Measurements from ENCODE around the gene ERGIC1. TPM values are rescaled to one million over a fixed set of nuclear protein-coding genes. Genes with fewer than 3 reads are reported as not detected.

Gene ERGIC1
- total RNA-seq, 4 donors from 2014 or later = 116 to 172 (median 144) TPM

GRCh38 chr5:172920447-172920849 is 86.4 kb downstream of the ERGIC1 start:
- Histone ChIP-seq H3K4me3 (no peak overlapping the region), H3K36me3 (peaks cover 0 to 77% of the 10 kb centered on the region in 2 donors), H3K27me3 (no peaks in the 10 kb centered on the region), H3K4me1 (peaks cover 5 to 30% (median 6%) of the 10 kb centered on the region in 3 donors), H3K9me3 (no peaks in the 10 kb centered on the region), H3K27ac (peak overlapping the region; percentile 82 to 89 (median 85))
- peak; percentile 87 for ATAC-seq
- TF ChIP-seq CTCF (IDR thresholded peaks at IDR 0.05) = no peak
- no peak for TF ChIP-seq POLR2A (IDR thresholded peaks at IDR 0.05)
- TF ChIP-seq POLR2AphosphoS5 (IDR thresholded peaks at IDR 0.05) = peak; percentile 97
- TF ChIP-seq EP300 (IDR thresholded peaks at IDR 0.05) = peak; percentile 97
- WGBS, 2 donors (ENCODE audit: low coverage in 1 of 2) = 40% methylated on average over 1 of the region's 13 CpGs; no CpG with 5 or more reads in 1 of the 2 donors

GRCh38 chr5:172920995-172921394 is 86.9 kb downstream of the ERGIC1 start:
- Histone ChIP-seq H3K27ac (peak overlapping the region; percentile 82 to 89 (median 85)), H3K36me3 (peaks cover 0 to 77% of the 10 kb centered on the region in 2 donors), H3K27me3 (no peaks in the 10 kb centered on the region), H3K4me3 (no peak overlapping the region), H3K9me3 (no peaks in the 10 kb centered on the region), H3K4me1 (peaks cover 5 to 30% (median 6%) of the 10 kb centered on the region in 3 donors)
- TF ChIP-seq POLR2AphosphoS5 (IDR thresholded peaks at IDR 0.05) = no peak
- no peak for TF ChIP-seq POLR2A (IDR thresholded peaks at IDR 0.05)
- no peak for TF ChIP-seq EP300 (IDR thresholded peaks at IDR 0.05)
- 87 to 94% methylated on average over 3 to 5 of the region's 12 CpGs for whole genome bisulfite sequencing, 2 donors (ENCODE audit: low coverage in 1 of 2)
- no peak for ATAC-seq

- TF ChIP-seq CTCF (IDR thresholded peaks at IDR 0.05) (no peak), POLR2A (IDR thresholded peaks at IDR 0.05) (no peak), POLR2AphosphoS5 (IDR thresholded peaks at IDR 0.05) (no peak), EP300 (IDR thresholded peaks at IDR 0.05) (no peak)
- no peak for ATAC-seq
- no peaks in the 10 kb centered on the region for H3K9me3 ChIP-seq
- H3K27ac ChIP-seq = peak overlapping the region in 2 of 4 donors; percentile 83 to 89
- H3K4me3 ChIP-seq = no peak overlapping the region
- WGBS, 2 donors (ENCODE audit: low coverage in 1 of 2) = 91 to 93% methylated on average over 3 to 4 of the region's 7 CpGs
- peaks cover 0 to 76% of the 10 kb centered on the region in 2 donors for H3K36me3 ChIP-seq
- no peaks in the 10 kb centered on the region for H3K27me3 ChIP-seq
- H3K4me1 ChIP-seq = peaks cover 5 to 30% (median 6%) of the 10 kb centered on the region in 3 donors
Observed at GRCh38 chr5:172921906-172922305, 87.9 kb downstream of the ERGIC1 start.

- ATAC-seq = no peak
- 38% methylated on average over 1 of the region's 5 CpGs; no CpG with 5 or more reads in 1 of the 2 donors for WGBS, 2 donors (ENCODE audit: low coverage in 1 of 2)
- Histone ChIP-seq H3K4me3 (no peak overlapping the region), H3K4me1 (peaks cover 5 to 26% (median 6%) of the 10 kb centered on the region in 3 donors), H3K27me3 (no peaks in the 10 kb centered on the region), H3K27ac (peak overlapping the region in 2 of 4 donors; percentile 0 to 63), H3K36me3 (peaks cover 0 to 77% of the 10 kb centered on the region in 2 donors), H3K9me3 (no peaks in the 10 kb centered on the region)
- TF ChIP-seq CTCF (IDR thresholded peaks at IDR 0.05) = no peak
- TF ChIP-seq POLR2AphosphoS5 (IDR thresholded peaks at IDR 0.05) = no peak
- TF ChIP-seq EP300 (IDR thresholded peaks at IDR 0.05) = no peak
- TF ChIP-seq POLR2A (IDR thresholded peaks at IDR 0.05) = no peak
Observed at GRCh38 chr5:172923539-172923938, 89.5 kb downstream of the ERGIC1 start.

GRCh38 chr5:172925336-172925948 is 91.4 kb downstream of the ERGIC1 start:
- WGBS, 2 donors (ENCODE audit: low coverage in 1 of 2) = 64 to 84% methylated on average over 8 of the region's 9 CpGs
- H3K4me1 ChIP-seq = peaks cover 0 to 7% (median 0%) of the 10 kb centered on the region in 3 donors
- peaks cover 0 to 63% of the 10 kb centered on the region in 2 donors for H3K36me3 ChIP-seq
- TF ChIP-seq CTCF (IDR thresholded peaks at IDR 0.05) (no peak), POLR2A (IDR thresholded peaks at IDR 0.05) (no peak), EP300 (IDR thresholded peaks at IDR 0.05) (no peak), POLR2AphosphoS5 (IDR thresholded peaks at IDR 0.05) (no peak)
- H3K4me3 ChIP-seq = no peak overlapping the region
- no peak for ATAC-seq
- peak overlapping the region in 1 of 4 donors; percentile 5 for H3K27ac ChIP-seq
- no peaks in the 10 kb centered on the region for H3K27me3 ChIP-seq
- H3K9me3 ChIP-seq = no peaks in the 10 kb centered on the region

All from gastroesophageal sphincter (tissue), 4 donors.